Measurements from ENCODE around the gene MT1F.

The MT1F gene

DNA sequence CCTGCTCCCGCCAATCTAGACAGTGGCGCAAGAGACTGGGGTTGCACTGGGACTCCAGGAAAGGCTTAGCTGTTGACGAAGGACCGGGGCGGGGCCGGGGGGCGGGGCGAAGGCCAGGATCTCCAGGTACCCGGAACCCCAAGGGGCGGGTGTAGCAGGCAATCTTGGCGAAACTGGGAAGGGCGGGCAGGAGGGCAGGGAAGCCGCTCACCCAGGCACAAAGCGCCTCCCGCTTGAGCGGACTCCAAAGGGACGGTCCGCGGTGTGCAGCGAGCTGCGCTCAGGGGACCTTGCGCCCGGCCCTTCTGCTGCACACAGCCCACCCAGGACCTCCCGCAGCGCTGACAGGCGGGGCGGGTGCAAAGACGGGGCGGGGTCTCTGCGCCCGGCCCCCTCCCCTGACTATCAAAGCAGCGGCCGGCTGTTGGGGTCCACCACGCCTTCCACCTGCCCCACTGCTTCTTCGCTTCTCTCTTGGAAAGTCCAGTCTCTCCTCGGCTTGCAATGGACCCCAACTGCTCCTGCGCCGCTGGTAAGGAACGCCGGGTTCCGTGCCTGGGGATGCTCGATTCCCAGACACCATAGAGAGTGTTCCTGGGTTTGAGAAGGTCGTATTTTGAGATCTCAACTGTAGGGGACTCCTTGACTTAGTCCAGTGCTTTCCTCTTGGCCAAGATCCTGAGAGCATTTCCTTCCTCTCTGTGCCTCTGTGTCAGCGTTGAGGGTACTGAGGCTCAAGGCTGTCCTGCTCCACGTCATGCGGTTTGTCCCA is at the start of gene MT1F:
MT1F (plus strand) TSS at position 405 of the 772 bp plus-strand sequence; CDS start at position 505, 100 bp downstream.
- DNase-seq (ENCODE audit: low read depth) = no peak
- peak within 1 kb of the TSS; percentile 34 for H3K4me3 ChIP-seq (ENCODE audit: control insufficient read depth, low read depth, low read length)

DNA sequence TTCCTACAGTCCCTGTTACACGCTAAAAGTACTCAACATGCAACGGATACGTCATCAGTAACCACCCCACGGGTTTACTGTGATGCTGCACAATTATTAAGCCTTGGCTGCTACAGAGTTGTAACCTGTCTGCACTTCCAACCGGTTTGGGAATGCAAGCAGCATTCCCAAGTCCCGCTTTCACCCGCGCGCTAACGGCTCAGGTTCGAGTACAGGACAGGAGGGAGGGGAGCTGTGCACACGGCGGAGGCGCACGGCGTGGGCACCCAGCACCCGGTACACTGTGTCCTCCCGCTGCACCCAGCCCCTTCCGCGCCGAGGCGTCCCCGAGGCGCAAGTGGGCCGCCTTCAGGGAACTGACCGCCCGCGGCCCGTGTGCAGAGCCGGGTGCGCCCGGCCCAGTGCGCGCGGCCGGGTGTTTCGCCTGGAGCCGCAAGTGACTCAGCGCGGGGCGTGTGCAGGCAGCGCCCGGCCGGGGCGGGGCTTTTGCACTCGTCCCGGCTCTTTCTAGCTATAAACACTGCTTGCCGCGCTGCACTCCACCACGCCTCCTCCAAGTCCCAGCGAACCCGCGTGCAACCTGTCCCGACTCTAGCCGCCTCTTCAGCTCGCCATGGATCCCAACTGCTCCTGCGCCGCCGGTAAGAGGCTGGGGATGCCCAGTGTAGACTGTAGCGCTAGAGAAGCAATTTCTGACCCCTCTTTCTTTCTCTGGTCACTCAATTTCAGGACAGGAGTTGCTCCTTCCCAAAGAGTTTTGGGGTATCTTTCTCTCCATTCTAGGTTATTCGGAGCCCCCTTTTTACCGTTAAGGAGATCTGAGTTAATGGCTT is 49.5 kb upstream of the MT1F start, which contains the start of gene MT2A:
MT2A (plus strand) TSS at position 542 of the 833 bp plus-strand sequence; CDS start at position 614, 72 bp downstream.
- peak within 1 kb of the TSS; percentile 71 for H3K4me3 ChIP-seq (ENCODE audit: control insufficient read depth, low read depth, low read length)
- peak; percentile 86 for DNase-seq (ENCODE audit: low read depth)
- TF ChIP-seq, protein P1, sequence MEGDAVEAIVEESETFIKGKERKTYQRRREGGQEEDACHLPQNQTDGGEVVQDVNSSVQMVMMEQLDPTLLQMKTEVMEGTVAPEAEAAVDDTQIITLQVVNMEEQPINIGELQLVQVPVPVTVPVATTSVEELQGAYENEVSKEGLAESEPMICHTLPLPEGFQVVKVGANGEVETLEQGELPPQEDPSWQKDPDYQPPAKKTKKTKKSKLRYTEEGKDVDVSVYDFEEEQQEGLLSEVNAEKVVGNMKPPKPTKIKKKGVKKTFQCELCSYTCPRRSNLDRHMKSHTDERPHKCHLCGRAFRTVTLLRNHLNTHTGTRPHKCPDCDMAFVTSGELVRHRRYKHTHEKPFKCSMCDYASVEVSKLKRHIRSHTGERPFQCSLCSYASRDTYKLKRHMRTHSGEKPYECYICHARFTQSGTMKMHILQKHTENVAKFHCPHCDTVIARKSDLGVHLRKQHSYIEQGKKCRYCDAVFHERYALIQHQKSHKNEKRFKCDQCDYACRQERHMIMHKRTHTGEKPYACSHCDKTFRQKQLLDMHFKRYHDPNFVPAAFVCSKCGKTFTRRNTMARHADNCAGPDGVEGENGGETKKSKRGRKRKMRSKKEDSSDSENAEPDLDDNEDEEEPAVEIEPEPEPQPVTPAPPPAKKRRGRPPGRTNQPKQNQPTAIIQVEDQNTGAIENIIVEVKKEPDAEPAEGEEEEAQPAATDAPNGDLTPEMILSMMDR (IDR thresholded peaks at IDR 0.05; ENCODE audit: control insufficient read depth, insufficient read depth, low read depth, low read length, missing control alignments) = no peak

More for the DNA sequence above, at the start of gene MT1F:
- TF ChIP-seq, protein P1 (IDR thresholded peaks at IDR 0.05; ENCODE audit: control insufficient read depth, insufficient read depth, low read depth, low read length, missing control alignments) = no peak

DNA sequence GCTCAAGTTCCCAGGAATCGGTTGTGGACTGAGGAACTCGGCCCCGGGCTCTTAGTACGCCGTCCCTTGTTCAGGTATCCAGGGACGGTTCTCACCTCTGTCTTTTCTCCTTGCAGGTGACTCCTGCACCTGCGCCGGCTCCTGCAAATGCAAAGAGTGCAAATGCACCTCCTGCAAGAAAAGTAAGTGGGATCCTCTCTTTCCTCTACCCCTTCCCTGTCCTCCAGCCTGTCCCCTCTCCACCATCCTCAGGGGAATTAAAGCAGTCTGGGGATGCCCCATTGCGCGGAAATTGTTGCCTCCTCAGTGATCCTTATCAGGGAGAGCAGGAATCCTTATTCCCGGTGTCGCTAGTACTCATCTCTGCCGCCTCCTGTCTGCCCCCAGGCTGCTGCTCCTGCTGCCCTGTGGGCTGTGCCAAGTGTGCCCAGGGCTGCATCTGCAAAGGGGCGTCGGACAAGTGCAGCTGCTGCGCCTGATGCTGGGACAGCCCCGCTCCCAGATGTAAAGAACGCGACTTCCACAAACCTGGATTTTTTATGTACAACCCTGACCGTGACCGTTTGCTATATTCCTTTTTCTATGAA is 48.8 kb upstream of the MT1F start:
- peak overlapping the region; percentile 71 for H3K4me3 ChIP-seq (ENCODE audit: control insufficient read depth, low read depth, low read length)
- DNase-seq (ENCODE audit: low read depth) = no peak
- TF ChIP-seq, protein P1 (IDR thresholded peaks at IDR 0.05; ENCODE audit: control insufficient read depth, insufficient read depth, low read depth, low read length, missing control alignments) = no peak

DNA sequence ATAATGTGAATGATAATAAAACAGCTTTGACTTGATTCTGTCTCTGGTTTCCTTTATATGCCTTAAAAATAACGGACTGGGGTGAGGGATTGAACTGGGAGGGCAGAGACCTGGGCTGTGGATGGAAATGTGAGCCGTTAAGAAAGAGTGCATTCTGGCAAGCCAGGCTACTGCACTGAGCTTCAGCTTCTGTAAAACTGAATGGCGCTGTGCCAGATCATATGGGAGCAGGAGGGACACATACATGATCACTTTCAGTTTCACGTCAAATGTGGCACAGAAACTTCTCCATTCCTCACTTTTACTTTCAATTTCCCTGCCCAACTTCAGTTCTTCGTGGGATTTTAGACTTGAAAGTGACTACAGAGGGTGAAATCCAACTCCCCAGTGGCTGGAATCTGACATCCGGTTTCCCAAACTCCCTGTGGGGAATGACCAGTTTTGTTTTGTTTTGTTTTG is 48.3 kb upstream of the MT1F start:
- DNase-seq (ENCODE audit: low read depth) = peak; percentile 67
- peak overlapping the region; percentile 71 for H3K4me3 ChIP-seq (ENCODE audit: control insufficient read depth, low read depth, low read length)
- TF ChIP-seq, protein P1 (IDR thresholded peaks at IDR 0.05; ENCODE audit: control insufficient read depth, insufficient read depth, low read depth, low read length, missing control alignments) = peak; percentile 20

DNA sequence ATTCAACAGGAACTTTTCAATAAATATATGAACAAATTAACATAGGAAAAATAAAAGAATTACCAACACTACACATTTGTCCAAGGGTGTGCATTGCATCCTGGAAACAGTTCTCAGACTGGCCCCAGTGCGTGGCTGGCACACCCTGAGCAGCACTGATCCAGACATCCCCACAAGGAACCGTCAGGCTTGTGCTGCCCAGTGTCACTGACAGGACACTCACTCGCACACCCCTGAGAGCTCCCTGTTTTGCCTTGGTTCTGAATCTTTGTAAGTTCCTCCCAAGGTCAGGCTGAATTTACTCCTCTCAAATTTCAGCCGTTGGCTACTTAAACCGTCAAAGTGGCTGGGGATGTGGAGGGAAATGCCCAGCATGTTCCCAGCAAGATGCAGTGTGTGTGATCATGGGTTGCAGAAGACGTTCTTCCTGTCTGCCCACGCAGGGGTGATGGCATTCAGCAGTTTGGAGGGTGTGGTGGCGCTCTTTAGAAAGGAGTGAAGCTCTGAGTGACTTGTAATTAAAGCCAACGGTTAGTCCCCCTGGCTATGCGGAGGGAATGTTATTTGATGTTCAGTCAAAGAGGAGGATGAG is 47.6 kb upstream of the MT1F start:
- TF ChIP-seq, protein P1 (IDR thresholded peaks at IDR 0.05; ENCODE audit: control insufficient read depth, insufficient read depth, low read depth, low read length, missing control alignments) = no peak
- peak; percentile 85 for DNase-seq (ENCODE audit: low read depth)
- H3K4me3 ChIP-seq (ENCODE audit: control insufficient read depth, low read depth, low read length) = peak overlapping the region; percentile 33

DNA sequence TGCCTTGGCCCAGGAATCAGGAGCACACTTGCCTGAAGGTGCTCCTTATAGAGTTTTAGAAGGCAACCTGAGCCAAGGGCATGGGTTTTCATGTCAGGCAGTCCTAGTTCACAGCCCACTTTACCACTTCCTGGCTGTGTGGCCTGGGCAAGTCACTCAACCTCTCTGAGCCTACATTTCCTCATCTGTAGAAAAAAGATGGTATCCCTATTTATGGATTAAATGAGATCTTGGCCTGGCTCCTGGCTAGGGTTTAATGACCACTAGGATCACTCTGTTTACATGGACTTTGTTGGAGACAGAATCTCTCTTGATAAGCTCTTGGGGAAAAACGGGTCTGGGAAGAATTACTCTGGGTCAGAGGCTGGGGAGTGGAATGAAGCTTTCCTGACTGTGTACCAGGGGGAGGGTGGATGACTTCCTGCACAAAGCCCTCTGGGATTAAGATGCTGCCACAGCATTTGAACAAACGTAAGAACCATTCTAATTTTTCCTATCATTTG is 47.1 kb upstream of the MT1F start:
- TF ChIP-seq, protein P1 (IDR thresholded peaks at IDR 0.05; ENCODE audit: control insufficient read depth, insufficient read depth, low read depth, low read length, missing control alignments) = no peak
- peak; percentile 60 for DNase-seq (ENCODE audit: low read depth)
- peak overlapping the region; percentile 33; the same call in 1 of the 2 replicates for H3K4me3 ChIP-seq (ENCODE audit: control insufficient read depth, low read depth, low read length)

Data from AG09309 (cell line).